ENCODE measurements around the gene PDAP1. TPM values are rescaled to one million over a fixed set of nuclear protein-coding genes. Genes with fewer than 3 reads are reported as not detected.

Gene PDAP1
- polyA plus RNA-seq, 1 experiment: 60.2 TPM

DNA sequence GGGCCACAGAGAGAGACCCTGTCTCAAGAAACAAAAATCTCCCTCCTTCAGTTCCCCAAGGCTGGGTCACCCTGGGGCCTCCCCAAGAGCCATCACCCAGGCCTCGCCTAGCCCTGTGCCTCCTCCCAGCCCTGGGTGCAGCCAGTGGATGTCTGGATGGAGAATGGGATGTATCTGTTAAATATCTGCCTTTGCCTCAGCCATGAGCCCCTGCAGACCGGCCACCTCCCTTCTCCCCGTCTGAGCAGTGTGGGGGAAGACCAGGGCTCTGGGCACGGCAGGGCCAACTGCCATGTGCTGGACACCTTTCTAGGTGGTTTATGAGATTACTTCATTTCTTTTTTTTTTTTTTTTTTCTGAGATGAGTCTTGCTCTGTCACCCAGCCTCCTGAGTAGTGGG is 23.9 kb downstream of the PDAP1 start:
- CTCF ChIA-PET: no interaction called here

DNA sequence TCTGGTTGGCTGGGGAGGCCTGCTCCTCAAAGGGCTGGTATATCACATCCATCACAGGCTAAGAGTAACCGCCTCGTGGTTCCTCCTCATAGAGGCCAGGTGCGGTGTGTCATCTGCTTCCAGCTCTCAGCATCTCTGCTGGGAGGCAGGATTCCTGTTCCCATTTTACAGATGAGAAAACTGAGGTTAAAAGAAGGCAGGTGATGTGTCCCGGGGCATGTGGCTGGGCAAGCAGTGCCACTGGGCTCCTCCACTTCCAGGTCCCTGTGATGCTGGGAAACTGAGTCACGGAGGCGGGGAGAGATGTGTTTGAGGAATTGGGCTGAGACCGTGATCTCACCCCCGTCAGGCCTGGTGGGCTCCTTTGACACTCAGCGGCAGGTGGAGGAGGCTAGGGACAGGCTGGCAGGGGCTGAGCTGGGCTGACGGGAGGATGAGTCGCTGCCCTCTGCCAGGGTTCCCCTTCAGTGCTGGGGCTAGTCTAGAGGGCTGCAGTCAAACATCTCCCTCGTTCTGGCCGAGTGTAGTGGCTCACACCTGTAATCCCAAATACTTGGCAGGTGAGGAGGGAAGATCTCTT is 24.5 kb downstream of the PDAP1 start:
- H3K4me3 ChIP-seq (ENCODE audit: low read depth, low read length): no peak overlapping the region
- POLR2A ChIA-PET: no interaction called here
- DNase-seq (ENCODE audit: low read depth, low spot score): no peak
- CTCF ChIA-PET: no interaction called here
- TF ChIP-seq, protein P1, sequence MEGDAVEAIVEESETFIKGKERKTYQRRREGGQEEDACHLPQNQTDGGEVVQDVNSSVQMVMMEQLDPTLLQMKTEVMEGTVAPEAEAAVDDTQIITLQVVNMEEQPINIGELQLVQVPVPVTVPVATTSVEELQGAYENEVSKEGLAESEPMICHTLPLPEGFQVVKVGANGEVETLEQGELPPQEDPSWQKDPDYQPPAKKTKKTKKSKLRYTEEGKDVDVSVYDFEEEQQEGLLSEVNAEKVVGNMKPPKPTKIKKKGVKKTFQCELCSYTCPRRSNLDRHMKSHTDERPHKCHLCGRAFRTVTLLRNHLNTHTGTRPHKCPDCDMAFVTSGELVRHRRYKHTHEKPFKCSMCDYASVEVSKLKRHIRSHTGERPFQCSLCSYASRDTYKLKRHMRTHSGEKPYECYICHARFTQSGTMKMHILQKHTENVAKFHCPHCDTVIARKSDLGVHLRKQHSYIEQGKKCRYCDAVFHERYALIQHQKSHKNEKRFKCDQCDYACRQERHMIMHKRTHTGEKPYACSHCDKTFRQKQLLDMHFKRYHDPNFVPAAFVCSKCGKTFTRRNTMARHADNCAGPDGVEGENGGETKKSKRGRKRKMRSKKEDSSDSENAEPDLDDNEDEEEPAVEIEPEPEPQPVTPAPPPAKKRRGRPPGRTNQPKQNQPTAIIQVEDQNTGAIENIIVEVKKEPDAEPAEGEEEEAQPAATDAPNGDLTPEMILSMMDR (IDR thresholded peaks at IDR 0.05; ENCODE audit: low read depth, low read length): no peak
- no peak overlapping the region for H3K27ac ChIP-seq (ENCODE audit: low read depth, low read length)
- no peaks in the 10 kb centered on the region for H3K27me3 ChIP-seq (ENCODE audit: control insufficient read depth, insufficient read depth, low read length)
- no peaks in the 10 kb centered on the region for H3K9me3 ChIP-seq (ENCODE audit: control insufficient read depth, insufficient read depth, low read length)

More for the DNA sequence above, 23.9 kb downstream of the PDAP1 start:
- Histone ChIP-seq H3K27ac (ENCODE audit: low read depth, low read length) (no peak overlapping the region), H3K27me3 (ENCODE audit: control insufficient read depth, insufficient read depth, low read length) (no peaks in the 10 kb centered on the region), H3K9me3 (ENCODE audit: control insufficient read depth, insufficient read depth, low read length) (no peaks in the 10 kb centered on the region), H3K4me3 (ENCODE audit: low read depth, low read length) (no peak overlapping the region)
- TF ChIP-seq, protein P1 (IDR thresholded peaks at IDR 0.05; ENCODE audit: low read depth, low read length): no peak
- DNase-seq (ENCODE audit: low read depth, low spot score): no peak
- POLR2A ChIA-PET: no interaction called here

- DNase-seq (ENCODE audit: low read depth, low spot score): no peak
- ChIA-PET CTCF (no interaction called here), POLR2A (no interaction called here)
- no peak overlapping the region for H3K4me3 ChIP-seq (ENCODE audit: low read depth, low read length)
- H3K27ac ChIP-seq (ENCODE audit: low read depth, low read length): no peak overlapping the region
- no peaks in the 10 kb centered on the region for H3K9me3 ChIP-seq (ENCODE audit: control insufficient read depth, insufficient read depth, low read length)
- H3K27me3 ChIP-seq (ENCODE audit: control insufficient read depth, insufficient read depth, low read length): no peaks in the 10 kb centered on the region
- TF ChIP-seq, protein P1 (IDR thresholded peaks at IDR 0.05; ENCODE audit: low read depth, low read length): no peak
Measured at GRCh38 chr7:99383203-99383602, 25.2 kb downstream of the PDAP1 start.

DNA sequence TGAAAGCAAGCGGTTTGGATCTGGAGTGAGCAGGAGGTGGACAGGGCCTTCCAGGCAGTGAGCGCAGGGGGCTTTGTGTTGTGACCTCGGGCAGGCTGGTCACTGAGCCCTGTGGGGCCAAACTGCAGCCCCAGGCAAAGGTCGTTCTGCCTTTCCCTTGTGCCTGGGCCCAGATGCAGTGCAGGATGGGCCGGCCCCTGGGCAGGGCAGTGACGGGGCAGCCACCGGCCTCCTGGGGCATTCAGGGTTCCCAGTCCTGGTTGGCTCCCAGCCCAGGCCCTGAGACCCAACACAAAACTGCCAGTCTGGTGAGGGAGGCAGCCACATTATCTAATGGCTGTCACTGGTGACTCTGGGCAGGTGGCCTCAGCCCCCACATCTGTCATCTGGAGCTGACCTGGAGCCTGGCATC is 26.7 kb downstream of the PDAP1 start:
- POLR2A ChIA-PET: no interaction called here
- CTCF ChIA-PET: interaction anchor here (0.6 kb wide), 1 partner anchor 11 kb away, joined by 3 read pairs; no protein-coding TSS in a partner anchor
- TF ChIP-seq, protein P1 (IDR thresholded peaks at IDR 0.05; ENCODE audit: low read depth, low read length): no peak
- DNase-seq (ENCODE audit: low read depth, low spot score): no peak
- no peak overlapping the region for H3K4me3 ChIP-seq (ENCODE audit: low read depth, low read length)
- H3K27ac ChIP-seq (ENCODE audit: low read depth, low read length): no peak overlapping the region
- H3K9me3 ChIP-seq (ENCODE audit: control insufficient read depth, insufficient read depth, low read length): no peaks in the 10 kb centered on the region
- no peaks in the 10 kb centered on the region for H3K27me3 ChIP-seq (ENCODE audit: control insufficient read depth, insufficient read depth, low read length)

- TF ChIP-seq, protein P1 (IDR thresholded peaks at IDR 0.05; ENCODE audit: low read depth, low read length): no peak
- ChIA-PET POLR2A (no interaction called here), CTCF (no interaction called here)
- Histone ChIP-seq H3K4me3 (ENCODE audit: low read depth, low read length) (no peak overlapping the region), H3K9me3 (ENCODE audit: control insufficient read depth, insufficient read depth, low read length) (no peaks in the 10 kb centered on the region), H3K27me3 (ENCODE audit: control insufficient read depth, insufficient read depth, low read length) (no peaks in the 10 kb centered on the region), H3K27ac (ENCODE audit: low read depth, low read length) (no peak overlapping the region)
- no peak for DNase-seq (ENCODE audit: low read depth, low spot score)
Measured at GRCh38 chr7:99380823-99381663, 27.4 kb downstream of the PDAP1 start.
